ENCODE data around the gene TBC1D22A.

The TBC1D22A gene

GRCh38 chr22:46770726-46771125, 8.3 kb downstream of the TBC1D22A start:
- no peak for DNase-seq (ENCODE audit: low read depth, low spot score)
- ChIA-PET POLR2A (interaction anchor here (0.7 kb wide), 1 partner anchor 9 kb away, joined by 3 read pairs; the partner anchor contains the start of gene TBC1D22A), CTCF (interaction anchor here (1.0 to 1.6 kb wide), 2 partner anchors 27 to 33 kb away, joined by 3 read pairs; no protein-coding TSS in a partner anchor)
- H3K4me3 ChIP-seq (ENCODE audit: low read depth, low read length): no peak overlapping the region
- TF ChIP-seq CTCF (IDR thresholded peaks at IDR 0.05; ENCODE audit: insufficient read depth, low read length, missing control alignments): no peak

- ChIA-PET POLR2A (interaction anchor here (2.2 kb wide), 1 partner anchor 10 kb away, joined by 11 read pairs; the partner anchor contains the start of gene TBC1D22A), CTCF (interaction anchor here (0.9 to 2.5 kb wide), 5 partner anchors 10 to 34 kb away, joined by 3 to 12 read pairs (median 5); partner anchors contain the start of gene TBC1D22A)
- H3K4me3 ChIP-seq (ENCODE audit: low read depth, low read length): no peak overlapping the region
- TF ChIP-seq CTCF (IDR thresholded peaks at IDR 0.05; ENCODE audit: insufficient read depth, low read length, missing control alignments): no peak
- DNase-seq (ENCODE audit: low read depth, low spot score): no peak
Observed at GRCh38 chr22:46773076-46773475, 10.6 kb downstream of the TBC1D22A start.

GRCh38 chr22:46774253-46774979, 12.0 kb downstream of the TBC1D22A start:
- POLR2A ChIA-PET: interaction anchor here (2.2 kb wide), 1 partner anchor 12 kb away, joined by 11 read pairs; the partner anchor contains the start of gene TBC1D22A
- no peak for DNase-seq (ENCODE audit: low read depth, low spot score)
- CTCF ChIA-PET: interaction anchor here (1.0 to 2.5 kb wide), 6 partner anchors 10 to 29 kb away, joined by 3 to 12 read pairs (median 4); partner anchors contain the start of gene TBC1D22A
- no peak overlapping the region for H3K4me3 ChIP-seq (ENCODE audit: low read depth, low read length)
- TF ChIP-seq CTCF (IDR thresholded peaks at IDR 0.05; ENCODE audit: insufficient read depth, low read length, missing control alignments): no peak

- H3K4me3 ChIP-seq (ENCODE audit: low read depth, low read length): no peak overlapping the region
- no peak for DNase-seq (ENCODE audit: low read depth, low spot score)
- ChIA-PET POLR2A (interaction anchor here (2.2 kb wide), 1 partner anchor 12 kb away, joined by 11 read pairs; the partner anchor contains the start of gene TBC1D22A), CTCF (interaction anchor here (1.0 to 2.5 kb wide), 4 partner anchors 15 to 28 kb away, joined by 3 to 12 read pairs (median 4); no protein-coding TSS in a partner anchor)
- TF ChIP-seq CTCF (IDR thresholded peaks at IDR 0.05; ENCODE audit: insufficient read depth, low read length, missing control alignments): no peak
Observed at GRCh38 chr22:46774980-46775849, 12.8 kb downstream of the TBC1D22A start.

- CTCF ChIA-PET: interaction anchor here (1.1 kb wide), 1 partner anchor 17 kb away, joined by 4 read pairs; no protein-coding TSS in a partner anchor
- no peak for DNase-seq (ENCODE audit: low read depth, low spot score)
- no peak for TF ChIP-seq CTCF (IDR thresholded peaks at IDR 0.05; ENCODE audit: insufficient read depth, low read length, missing control alignments)
- no peak overlapping the region for H3K4me3 ChIP-seq (ENCODE audit: low read depth, low read length)
- POLR2A ChIA-PET: no interaction called here
Observed at GRCh38 chr22:46775850-46776826, 13.7 kb downstream of the TBC1D22A start.
